GM06990 (cell line): ENCODE data around the gene FKBP1B.

Source experiments
- DNase-seq: peaks from one replicate; pipeline ENCODE4 v3.0.0-alpha.2; 2011; ENCODE audit not compliant: insufficient read length; ENCODE audit errors: extremely low read depth
- H3K27me3 ChIP-seq: replicated peaks from 2 replicates; pipeline ENCODE4 v1.6.0; 2011; ENCODE audit warnings: low read length; ENCODE audit not compliant: control insufficient read depth, insufficient read depth
- H3K36me3 ChIP-seq: 2 replicates; pipeline ENCODE4 v1.5.1; 2011; ENCODE audit warnings: low read length; ENCODE audit not compliant: control insufficient read depth, insufficient read depth
- H3K4me3 ChIP-seq: replicated peaks from 2 replicates; pipeline ENCODE4 v1.5.1; 2011; ENCODE audit warnings: low read depth, mild to moderate bottlenecking, control low read depth, low read length
- TF ChIP-seq, protein P1 (sequence below): IDR thresholded peaks from 2 replicates; pipeline ENCODE4 v1.5.1; 2011; ENCODE audit warnings: low read length, control low read depth, mild to moderate bottlenecking, inconsistent platforms; ENCODE audit not compliant: insufficient read depth, poor library complexity, severe bottlenecking

FKBP1B gene

DNA sequence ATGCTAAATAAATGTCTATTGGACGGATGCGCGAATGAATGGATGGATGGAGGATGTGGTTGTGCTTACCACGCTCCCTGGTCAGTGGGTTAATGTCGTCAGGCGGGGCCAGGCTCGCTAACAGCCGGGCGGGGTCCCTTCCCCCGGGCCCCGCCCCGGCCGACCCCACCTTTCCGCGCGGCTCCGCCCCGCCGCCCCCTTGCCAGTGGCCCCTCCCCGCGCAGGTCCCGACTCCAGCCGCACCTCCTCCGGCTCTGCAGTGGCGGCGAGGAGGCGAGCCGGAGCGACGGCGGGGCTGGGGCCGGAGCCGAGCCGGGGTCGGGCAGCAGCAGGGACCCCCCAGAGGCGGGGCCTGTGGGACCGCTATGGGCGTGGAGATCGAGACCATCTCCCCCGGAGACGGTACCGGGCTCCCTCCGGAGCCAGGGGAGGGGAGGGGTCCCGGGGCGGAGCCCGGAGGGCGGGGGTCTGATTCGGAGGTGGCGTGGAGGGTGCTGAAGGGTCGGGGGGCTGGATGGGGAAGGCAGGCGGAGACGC, at the start of gene FKBP1B:
Gene FKBP1B (plus strand): TSS at position 257 of the 537 bp plus-strand sequence. CDS start 109 bp downstream, at position 366.
- no peaks in the 10 kb centered on the region for H3K27me3 ChIP-seq
- H3K36me3 ChIP-seq = no peaks in the 10 kb centered on the region
- peak within 1 kb of the TSS; percentile 70 for H3K4me3 ChIP-seq
- DNase-seq = peak; percentile 78
- TF ChIP-seq, protein P1, sequence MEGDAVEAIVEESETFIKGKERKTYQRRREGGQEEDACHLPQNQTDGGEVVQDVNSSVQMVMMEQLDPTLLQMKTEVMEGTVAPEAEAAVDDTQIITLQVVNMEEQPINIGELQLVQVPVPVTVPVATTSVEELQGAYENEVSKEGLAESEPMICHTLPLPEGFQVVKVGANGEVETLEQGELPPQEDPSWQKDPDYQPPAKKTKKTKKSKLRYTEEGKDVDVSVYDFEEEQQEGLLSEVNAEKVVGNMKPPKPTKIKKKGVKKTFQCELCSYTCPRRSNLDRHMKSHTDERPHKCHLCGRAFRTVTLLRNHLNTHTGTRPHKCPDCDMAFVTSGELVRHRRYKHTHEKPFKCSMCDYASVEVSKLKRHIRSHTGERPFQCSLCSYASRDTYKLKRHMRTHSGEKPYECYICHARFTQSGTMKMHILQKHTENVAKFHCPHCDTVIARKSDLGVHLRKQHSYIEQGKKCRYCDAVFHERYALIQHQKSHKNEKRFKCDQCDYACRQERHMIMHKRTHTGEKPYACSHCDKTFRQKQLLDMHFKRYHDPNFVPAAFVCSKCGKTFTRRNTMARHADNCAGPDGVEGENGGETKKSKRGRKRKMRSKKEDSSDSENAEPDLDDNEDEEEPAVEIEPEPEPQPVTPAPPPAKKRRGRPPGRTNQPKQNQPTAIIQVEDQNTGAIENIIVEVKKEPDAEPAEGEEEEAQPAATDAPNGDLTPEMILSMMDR = no peak

DNA sequence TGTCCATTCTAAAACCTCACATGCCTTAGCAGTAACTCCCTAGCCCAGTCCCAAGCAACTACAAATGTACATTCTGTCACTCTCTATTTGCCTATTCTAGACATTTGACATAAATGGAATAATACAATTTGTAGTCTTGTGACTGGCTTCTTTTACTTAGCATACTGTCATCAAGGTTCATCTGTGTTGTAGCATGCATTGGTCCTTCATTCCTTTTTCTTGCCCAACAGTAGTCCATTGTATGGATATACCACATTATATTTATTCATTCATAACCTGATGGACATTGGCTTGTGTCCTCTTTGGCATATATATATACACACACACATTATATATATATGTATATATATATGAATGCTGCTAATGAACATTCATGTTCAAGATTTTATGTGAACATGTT, 41.8 kb upstream of the FKBP1B start:
- Histone ChIP-seq H3K4me3 (no peak overlapping the region), H3K36me3 (no peaks in the 10 kb centered on the region), H3K27me3 (no peaks in the 10 kb centered on the region; the same call in 1 of the 2 replicates)
- no peak for DNase-seq
- TF ChIP-seq, protein P1 = no peak

DNA sequence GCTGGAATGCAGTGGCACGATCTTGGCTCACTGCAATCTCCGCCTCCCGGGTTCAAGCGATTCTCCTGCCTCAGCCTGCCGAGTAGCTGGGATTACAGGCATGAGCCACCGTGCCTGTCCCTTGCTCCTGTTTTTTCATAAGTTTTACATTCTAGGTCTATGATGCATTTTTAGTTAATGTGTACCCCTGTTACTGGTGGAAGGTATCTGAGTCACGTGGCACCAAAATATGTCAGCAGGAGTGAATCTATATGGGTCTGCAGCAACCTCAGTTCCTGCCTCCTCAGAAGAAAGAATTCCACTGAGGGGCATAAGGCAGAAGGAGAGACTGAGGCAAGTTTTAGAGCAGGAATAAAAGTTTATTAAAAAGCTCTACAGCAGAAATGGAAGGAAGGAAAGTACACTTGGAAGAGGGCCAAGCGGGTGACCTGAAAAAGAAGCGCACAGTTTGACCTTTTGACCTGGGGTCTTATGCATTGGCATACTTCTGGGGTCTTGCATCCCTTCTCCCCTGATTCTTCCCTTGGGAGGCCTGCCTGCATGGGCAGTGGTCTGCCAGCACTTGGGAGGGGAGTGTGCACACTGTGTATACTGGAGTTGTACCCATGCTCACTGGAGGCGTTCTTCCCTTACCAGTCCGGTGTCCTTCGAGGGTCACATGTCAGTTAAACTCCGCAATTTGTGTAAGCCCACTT, 40.7 kb upstream of the FKBP1B start:
- Histone ChIP-seq H3K36me3 (no peaks in the 10 kb centered on the region), H3K27me3 (no peaks in the 10 kb centered on the region; the same call in 1 of the 2 replicates), H3K4me3 (no peak overlapping the region)
- TF ChIP-seq, protein P1 = no peak
- DNase-seq = no peak

GRCh38 chr2:24009367-24009679, 40.2 kb upstream of the FKBP1B start:
- H3K36me3 ChIP-seq = no peaks in the 10 kb centered on the region
- no peak overlapping the region for H3K4me3 ChIP-seq
- H3K27me3 ChIP-seq = no peaks in the 10 kb centered on the region; the same call in 1 of the 2 replicates
- no peak for DNase-seq
- TF ChIP-seq, protein P1 = no peak

DNA sequence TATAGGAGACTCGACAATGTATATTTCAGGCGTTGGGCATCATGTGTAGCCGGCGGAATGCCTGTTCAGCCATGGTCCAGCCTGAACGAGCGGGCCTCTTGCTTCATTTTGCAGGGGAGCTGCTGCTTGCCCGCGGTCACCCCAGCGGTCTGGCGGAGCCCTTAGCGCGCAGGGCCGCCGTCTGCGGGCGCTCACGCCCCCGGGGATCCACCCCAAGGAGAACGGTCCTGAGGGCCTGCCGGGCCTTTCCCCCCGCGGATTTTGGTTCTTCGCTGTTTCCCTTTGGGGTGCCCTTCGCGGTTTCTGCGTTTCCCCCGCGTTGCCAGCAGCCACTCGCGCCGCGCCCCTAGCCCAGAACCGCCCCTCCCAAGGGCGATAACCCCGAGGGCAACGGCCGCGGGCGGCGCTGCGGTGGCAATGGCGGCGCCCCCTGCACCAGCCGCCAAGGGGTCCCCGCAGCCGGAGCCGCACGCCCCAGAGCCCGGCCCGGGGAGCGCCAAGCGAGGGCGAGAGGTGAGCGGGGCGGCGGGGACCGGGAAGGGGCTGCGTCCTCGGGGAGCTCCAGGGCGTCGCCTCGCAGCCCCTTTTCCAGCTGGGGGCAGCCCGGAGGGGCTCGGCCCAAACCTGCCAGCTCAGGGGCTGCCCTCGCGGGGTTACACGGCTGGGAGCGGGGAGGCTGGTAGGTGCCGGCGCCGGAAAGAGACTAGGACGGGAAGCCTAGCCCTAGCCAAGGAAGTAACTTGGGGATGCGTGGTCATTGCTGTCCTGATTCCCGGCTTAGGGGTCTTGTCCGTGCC, 39.7 kb upstream of the FKBP1B start, which contains the start of gene MFSD2B:
Gene MFSD2B (plus strand): TSS at position 406 of the 797 bp plus-strand sequence. CDS start 12 bp downstream, at position 418.
- peak within 1 kb of the TSS; percentile 31 for H3K4me3 ChIP-seq
- no peak for DNase-seq
- no peaks in the 10 kb centered on the region for H3K36me3 ChIP-seq
- no peaks in the 10 kb centered on the region; the same call in 1 of the 2 replicates for H3K27me3 ChIP-seq
- TF ChIP-seq, protein P1 = no peak
